ENCODE measurements around the gene RYR2. TPM values are rescaled to one million over a fixed set of nuclear protein-coding genes. Genes with fewer than 3 reads are reported as not detected.

RYR2 gene
- total RNA-seq, 4 donors from 2014 or later: 1.2 to 7.0 (median 2.5) TPM

GRCh38 chr1:237867380-237867888 lies 825.5 kb downstream of the RYR2 start:
- Histone ChIP-seq H3K27me3 (no peaks in the 10 kb centered on the region), H3K9me3 (no peaks in the 10 kb centered on the region), H3K4me1 (peaks cover 0 to 6% (median 0%) of the 10 kb centered on the region in 4 donors), H3K4me3 (no peak overlapping the region), H3K36me3 (no peaks in the 10 kb centered on the region), H3K27ac (no peak overlapping the region)
- in situ Hi-C loops (cut with MboI; ENCODE audit: low pct_ligation_motif_present in 1 of 4, low pct_unique_long_range_greater_than_20kb in 1 of 4, low sequenced_read_pairs in 3 of 4) (no loop called here), intact Hi-C loops (cut with DNase I; ENCODE audit: low total_unique reads) (no loop called here)
- 78% methylated on average over 1 of the region's 1 CpG; no CpG with 5 or more reads in 1 of the 2 donors for WGBS, 2 donors (ENCODE audit: low coverage in 1 of 2)
- no peak for TF ChIP-seq CTCF (IDR thresholded peaks at IDR 0.05)
- TF ChIP-seq POLR2A (IDR thresholded peaks at IDR 0.05): no peak
- no peak for TF ChIP-seq EP300 (IDR thresholded peaks at IDR 0.05; ENCODE audit: low read depth)
- TF ChIP-seq POLR2AphosphoS5 (IDR thresholded peaks at IDR 0.05): no peak
- DNase-seq: no peak

- H3K4me3 ChIP-seq: no peak overlapping the region
- no peaks in the 10 kb centered on the region for H3K9me3 ChIP-seq
- no peak overlapping the region for H3K27ac ChIP-seq
- WGBS, 2 donors (ENCODE audit: low coverage in 1 of 2): 34 to 52% methylated on average over 2 to 4 of the region's 4 CpGs
- intact Hi-C loops (cut with DNase I; ENCODE audit: low total_unique reads): no loop called here
- no peaks in the 10 kb centered on the region for H3K27me3 ChIP-seq
- no peak for TF ChIP-seq EP300 (IDR thresholded peaks at IDR 0.05; ENCODE audit: low read depth)
- TF ChIP-seq POLR2AphosphoS5 (IDR thresholded peaks at IDR 0.05): no peak
- no peaks in the 10 kb centered on the region for H3K36me3 ChIP-seq
- DNase-seq: no peak
- peaks cover 0 to 5% (median 0%) of the 10 kb centered on the region in 4 donors for H3K4me1 ChIP-seq
- in situ Hi-C loops (cut with MboI; ENCODE audit: low pct_ligation_motif_present in 1 of 4, low pct_unique_long_range_greater_than_20kb in 1 of 4, low sequenced_read_pairs in 3 of 4): no loop called here
Observed at GRCh38 chr1:237868817-237869600, 827.0 kb downstream of the RYR2 start.

- DNase-seq: no peak
- in situ Hi-C loops (cut with MboI; ENCODE audit: low pct_ligation_motif_present in 1 of 4, low pct_unique_long_range_greater_than_20kb in 1 of 4, low sequenced_read_pairs in 3 of 4): no loop called here
- no peaks in the 10 kb centered on the region for H3K9me3 ChIP-seq
- H3K36me3 ChIP-seq: no peaks in the 10 kb centered on the region
- no peaks in the 10 kb centered on the region for H3K27me3 ChIP-seq
- H3K4me3 ChIP-seq: no peak overlapping the region
- WGBS, 2 donors (ENCODE audit: low coverage in 1 of 2): 60 to 71% methylated on average over 1 to 4 of the region's 4 CpGs
- H3K27ac ChIP-seq: no peak overlapping the region
- intact Hi-C loops (cut with DNase I; ENCODE audit: low total_unique reads): no loop called here
- no peaks in the 10 kb centered on the region for H3K4me1 ChIP-seq
- TF ChIP-seq EP300 (IDR thresholded peaks at IDR 0.05; ENCODE audit: low read depth): no peak
- TF ChIP-seq CTCF (IDR thresholded peaks at IDR 0.05): no peak
- no peak for TF ChIP-seq POLR2A (IDR thresholded peaks at IDR 0.05)
- TF ChIP-seq POLR2AphosphoS5 (IDR thresholded peaks at IDR 0.05): no peak
Observed at GRCh38 chr1:237873487-237874211, 831.7 kb downstream of the RYR2 start.

GRCh38 chr1:237875291-237875690 lies 833.3 kb downstream of the RYR2 start:
- no peaks in the 10 kb centered on the region for H3K9me3 ChIP-seq
- DNase-seq: no peak
- in situ Hi-C loops (cut with MboI; ENCODE audit: low pct_ligation_motif_present in 1 of 4, low pct_unique_long_range_greater_than_20kb in 1 of 4, low sequenced_read_pairs in 3 of 4) (no loop called here), intact Hi-C loops (cut with DNase I; ENCODE audit: low total_unique reads) (no loop called here)
- H3K36me3 ChIP-seq: no peaks in the 10 kb centered on the region
- H3K4me3 ChIP-seq: no peak overlapping the region
- H3K27ac ChIP-seq: no peak overlapping the region
- 83 to 93% methylated on average over 8 of the region's 8 CpGs for WGBS, 2 donors (ENCODE audit: low coverage in 1 of 2)
- TF ChIP-seq POLR2AphosphoS5 (IDR thresholded peaks at IDR 0.05) (no peak), EP300 (IDR thresholded peaks at IDR 0.05; ENCODE audit: low read depth) (no peak), POLR2A (IDR thresholded peaks at IDR 0.05) (no peak), CTCF (IDR thresholded peaks at IDR 0.05) (no peak)
- no peaks in the 10 kb centered on the region for H3K27me3 ChIP-seq
- H3K4me1 ChIP-seq: no peaks in the 10 kb centered on the region
